Measurements from ENCODE around the gene SMARCC1. TPM values are rescaled to one million over a fixed set of nuclear protein-coding genes. Genes with fewer than 3 reads are reported as not detected.

The SMARCC1 gene
- total RNA-seq, 1 donor: 44.5 TPM

DNA sequence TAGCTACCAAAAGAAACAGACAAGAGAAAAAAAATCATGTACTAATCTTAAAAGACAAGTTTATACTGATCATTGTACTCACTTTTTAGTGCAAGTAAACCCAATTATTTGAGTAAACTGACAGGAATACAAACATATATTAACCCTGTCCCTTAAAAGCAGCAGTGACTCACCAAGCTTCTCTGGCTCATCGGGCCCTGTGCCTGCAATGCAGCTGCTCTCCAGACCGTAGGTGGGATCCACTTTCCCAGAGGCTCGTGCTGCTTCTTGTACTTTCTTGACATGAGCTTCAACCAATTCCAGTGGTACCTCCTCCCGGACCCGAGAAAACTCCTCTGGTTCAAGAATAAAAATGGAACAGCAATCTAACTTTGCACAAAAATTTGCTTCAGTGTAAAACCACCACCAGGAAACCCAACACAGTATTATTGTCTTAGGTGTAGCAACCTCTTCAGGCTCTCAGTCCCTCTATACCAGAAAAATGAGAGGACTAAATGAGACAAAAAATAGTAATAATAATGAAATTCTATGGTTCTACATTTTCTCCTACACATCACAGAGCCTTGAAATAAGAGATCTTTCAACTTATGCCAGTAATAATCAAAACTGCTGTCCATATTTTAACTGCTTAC, 120.5 kb downstream of the SMARCC1 start:
- no peak overlapping the region for H3K4me3 ChIP-seq (ENCODE audit: low read depth, low read length)
- DNase-seq (ENCODE audit: low read depth): peak; percentile 42
- TF ChIP-seq, protein P1, sequence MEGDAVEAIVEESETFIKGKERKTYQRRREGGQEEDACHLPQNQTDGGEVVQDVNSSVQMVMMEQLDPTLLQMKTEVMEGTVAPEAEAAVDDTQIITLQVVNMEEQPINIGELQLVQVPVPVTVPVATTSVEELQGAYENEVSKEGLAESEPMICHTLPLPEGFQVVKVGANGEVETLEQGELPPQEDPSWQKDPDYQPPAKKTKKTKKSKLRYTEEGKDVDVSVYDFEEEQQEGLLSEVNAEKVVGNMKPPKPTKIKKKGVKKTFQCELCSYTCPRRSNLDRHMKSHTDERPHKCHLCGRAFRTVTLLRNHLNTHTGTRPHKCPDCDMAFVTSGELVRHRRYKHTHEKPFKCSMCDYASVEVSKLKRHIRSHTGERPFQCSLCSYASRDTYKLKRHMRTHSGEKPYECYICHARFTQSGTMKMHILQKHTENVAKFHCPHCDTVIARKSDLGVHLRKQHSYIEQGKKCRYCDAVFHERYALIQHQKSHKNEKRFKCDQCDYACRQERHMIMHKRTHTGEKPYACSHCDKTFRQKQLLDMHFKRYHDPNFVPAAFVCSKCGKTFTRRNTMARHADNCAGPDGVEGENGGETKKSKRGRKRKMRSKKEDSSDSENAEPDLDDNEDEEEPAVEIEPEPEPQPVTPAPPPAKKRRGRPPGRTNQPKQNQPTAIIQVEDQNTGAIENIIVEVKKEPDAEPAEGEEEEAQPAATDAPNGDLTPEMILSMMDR (IDR thresholded peaks at IDR 0.05; ENCODE audit: insufficient read depth, low read length): peak; percentile 0

DNA sequence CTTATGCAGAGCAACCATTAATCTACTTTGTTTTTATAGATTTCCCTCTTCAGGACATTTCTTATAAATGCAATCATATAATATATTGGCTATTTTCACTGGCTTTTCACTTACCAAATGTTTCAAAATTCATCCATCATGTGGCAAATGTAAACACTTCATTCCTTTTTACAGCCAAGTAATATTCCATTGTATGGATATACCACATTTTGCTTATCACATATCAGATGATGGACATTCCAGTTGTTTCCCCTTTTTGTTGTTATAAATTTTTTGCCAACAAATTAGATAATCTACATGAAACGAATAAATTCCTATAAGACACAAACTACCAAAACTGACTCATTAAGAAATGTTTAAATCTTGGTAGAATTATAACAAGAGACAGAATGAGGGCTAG, 123.2 kb downstream of the SMARCC1 start:
- TF ChIP-seq, protein P1 (IDR thresholded peaks at IDR 0.05; ENCODE audit: insufficient read depth, low read length): no peak
- DNase-seq (ENCODE audit: low read depth): no peak
- H3K4me3 ChIP-seq (ENCODE audit: low read depth, low read length): no peak overlapping the region

DNA sequence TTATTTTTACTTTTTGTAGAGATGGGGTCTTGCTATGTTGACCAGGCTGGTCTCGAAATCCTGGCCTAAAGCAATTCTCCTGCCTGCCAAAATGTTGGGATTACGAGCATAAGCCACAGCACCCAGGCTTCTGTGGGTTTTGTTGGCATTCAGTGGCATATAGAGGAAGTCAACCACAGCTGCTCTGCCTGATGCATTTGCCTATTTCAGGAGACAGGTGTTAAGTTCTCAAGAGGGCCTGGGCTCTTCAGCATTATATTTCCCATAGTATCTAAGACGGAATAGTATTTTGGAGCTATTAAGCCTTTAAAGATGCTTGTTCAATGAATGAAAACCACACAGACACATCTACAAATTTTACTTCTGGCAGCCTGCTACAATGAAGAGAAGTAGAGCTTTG, 129.6 kb downstream of the SMARCC1 start:
- TF ChIP-seq, protein P1 (IDR thresholded peaks at IDR 0.05; ENCODE audit: insufficient read depth, low read length): no peak

DNA sequence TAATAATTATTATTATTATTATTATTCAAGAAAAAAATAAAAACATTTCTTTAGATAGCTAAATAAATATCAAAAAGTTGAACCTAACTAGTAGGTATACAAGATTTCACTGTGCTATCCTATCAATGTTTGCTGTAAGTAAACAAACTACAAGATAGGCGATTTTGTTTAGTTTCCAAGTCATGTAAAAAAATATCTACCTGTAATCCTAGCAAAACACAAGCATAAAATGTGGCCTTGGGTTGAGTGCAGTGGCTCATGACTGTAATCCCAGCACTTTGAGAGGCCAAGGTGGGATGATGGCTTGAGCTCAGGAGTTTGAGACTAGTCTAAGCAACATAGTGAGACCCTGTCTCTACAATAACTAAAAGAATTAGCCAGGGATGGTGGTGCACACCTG, 131.4 kb downstream of the SMARCC1 start:
- no peak overlapping the region for H3K4me3 ChIP-seq (ENCODE audit: low read depth, low read length)
- DNase-seq (ENCODE audit: low read depth): no peak
- TF ChIP-seq, protein P1 (IDR thresholded peaks at IDR 0.05; ENCODE audit: insufficient read depth, low read length): no peak

More for the DNA sequence above, 129.6 kb downstream of the SMARCC1 start:
- no peak overlapping the region for H3K4me3 ChIP-seq (ENCODE audit: low read depth, low read length)
- no peak for DNase-seq (ENCODE audit: low read depth)

DNA sequence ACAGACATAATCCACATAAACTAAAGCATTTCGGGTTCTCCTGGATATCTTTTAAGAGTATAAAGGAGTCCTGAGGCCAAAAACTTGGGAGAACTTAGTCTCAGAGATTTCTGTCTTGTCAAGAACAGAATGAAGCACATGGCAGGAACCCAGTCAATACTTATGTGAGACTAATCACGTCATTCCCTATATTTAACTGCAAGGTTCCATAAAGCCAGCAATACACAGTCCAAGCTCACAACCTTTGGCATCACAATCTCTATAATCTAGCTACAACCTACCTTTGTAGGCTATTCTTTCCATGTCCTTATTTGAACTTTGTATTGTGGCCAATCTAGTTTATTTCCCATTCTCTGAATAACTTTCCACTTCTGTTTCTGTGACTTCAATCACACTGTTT, 134.1 kb downstream of the SMARCC1 start:
- no peak overlapping the region for H3K4me3 ChIP-seq (ENCODE audit: low read depth, low read length)
- DNase-seq (ENCODE audit: low read depth): no peak
- TF ChIP-seq, protein P1 (IDR thresholded peaks at IDR 0.05; ENCODE audit: insufficient read depth, low read length): no peak

DNA sequence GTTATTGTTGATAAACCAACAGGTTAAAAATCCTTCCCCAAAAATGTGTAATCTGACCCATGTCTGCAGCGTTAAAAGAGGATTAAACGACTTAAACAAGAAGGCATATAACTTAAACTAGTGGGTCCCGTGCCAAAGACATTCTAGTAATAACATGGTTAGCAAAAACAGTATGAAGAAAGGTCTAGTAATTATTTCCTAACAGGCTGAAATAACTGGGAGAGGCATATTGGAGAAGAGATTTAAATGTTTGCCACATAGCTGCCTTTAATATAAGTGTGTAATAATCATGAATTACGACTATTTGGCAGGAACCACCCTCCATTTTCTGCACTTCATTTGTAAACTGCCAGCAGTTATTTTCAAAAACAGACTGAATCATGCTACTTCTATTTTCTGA, 135.3 kb downstream of the SMARCC1 start:
- peak; percentile 51 for DNase-seq (ENCODE audit: low read depth)
- H3K4me3 ChIP-seq (ENCODE audit: low read depth, low read length): no peak overlapping the region
- TF ChIP-seq, protein P1 (IDR thresholded peaks at IDR 0.05; ENCODE audit: insufficient read depth, low read length): no peak

DNA sequence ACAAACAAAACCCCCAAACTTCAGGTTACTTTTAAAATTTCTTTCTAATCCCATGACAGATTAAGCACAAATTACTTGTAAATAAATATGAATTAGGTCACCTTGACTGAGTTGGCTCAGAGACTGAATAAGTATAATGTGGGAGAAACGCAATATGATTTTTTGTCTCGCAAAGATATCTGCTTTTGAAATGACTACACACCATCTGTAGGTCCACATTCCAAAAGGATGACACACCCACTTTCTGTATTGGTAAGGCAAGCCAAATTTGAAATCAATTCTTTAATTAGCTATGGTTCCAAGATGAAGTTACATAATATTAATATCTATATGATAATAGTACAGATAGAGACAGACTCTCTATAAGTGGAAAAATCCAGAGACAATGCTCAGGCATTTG, 136.1 kb downstream of the SMARCC1 start:
- H3K4me3 ChIP-seq (ENCODE audit: low read depth, low read length): no peak overlapping the region
- TF ChIP-seq, protein P1 (IDR thresholded peaks at IDR 0.05; ENCODE audit: insufficient read depth, low read length): no peak
- DNase-seq (ENCODE audit: low read depth): no peak

Data from fibroblast of the aortic adventitia (primary cell).